RWPE1 (cell line): ENCODE data around the gene IDH3G.

Experiments used
- CTCF ChIA-PET: fragments of 350-600 bp; sonication (Branson Sonifier 250); formaldehyde crosslinking; extraction: SDS; loops from one replicate; lab custom pipeline; 2021; lab: Yijun Ruan, JAX
- POLR2A ChIA-PET: fragments of 400-600 bp; formaldehyde crosslinking; extraction: SDS; loops from one replicate; lab custom pipeline; 2020; ENCODE audit warnings: antibody characterized with exemption; ENCODE audit not compliant: low non-redundant PET; lab: Yijun Ruan, JAX
- DNase-seq: peaks from one replicate; pipeline ENCODE4 v3.0.0; 2012; ENCODE audit warnings: low spot score
- H3K27ac ChIP-seq: fragments of 450-650 bp; 2 replicates; pipeline ENCODE4 v1.5.1; 2017
- TF ChIP-seq, protein P1 (sequence below): fragments of 450-650 bp; conservative IDR thresholded peaks from 2 replicates; pipeline ENCODE4 v1.5.1; 2017; ENCODE audit warnings: low read depth, mild to moderate bottlenecking

IDH3G gene

DNA sequence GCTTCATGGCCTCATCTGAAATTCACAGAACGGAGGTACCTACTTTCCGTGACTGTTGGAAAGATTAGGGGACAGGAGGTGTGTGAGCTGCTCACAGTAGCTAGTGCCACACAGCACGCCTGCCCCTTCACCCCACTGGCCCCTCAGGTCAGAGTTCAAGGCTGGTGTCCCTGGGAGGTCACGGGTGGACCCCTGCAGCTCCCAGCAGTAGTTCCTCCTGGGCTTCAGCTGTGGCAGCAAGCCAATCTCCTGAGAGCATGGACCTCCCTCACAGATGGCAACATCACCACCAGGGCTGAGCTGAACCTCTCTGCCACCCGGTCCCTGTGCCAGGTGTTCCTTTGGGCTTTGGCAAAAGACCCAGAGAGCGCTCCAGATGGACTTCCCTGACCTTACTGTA lies 1.8 kb downstream of the IDH3G start:
- H3K27ac ChIP-seq, result peak overlapping the region; percentile 90
- POLR2A ChIA-PET, result no interaction called here
- DNase-seq, result no peak
- TF ChIP-seq, protein P1, sequence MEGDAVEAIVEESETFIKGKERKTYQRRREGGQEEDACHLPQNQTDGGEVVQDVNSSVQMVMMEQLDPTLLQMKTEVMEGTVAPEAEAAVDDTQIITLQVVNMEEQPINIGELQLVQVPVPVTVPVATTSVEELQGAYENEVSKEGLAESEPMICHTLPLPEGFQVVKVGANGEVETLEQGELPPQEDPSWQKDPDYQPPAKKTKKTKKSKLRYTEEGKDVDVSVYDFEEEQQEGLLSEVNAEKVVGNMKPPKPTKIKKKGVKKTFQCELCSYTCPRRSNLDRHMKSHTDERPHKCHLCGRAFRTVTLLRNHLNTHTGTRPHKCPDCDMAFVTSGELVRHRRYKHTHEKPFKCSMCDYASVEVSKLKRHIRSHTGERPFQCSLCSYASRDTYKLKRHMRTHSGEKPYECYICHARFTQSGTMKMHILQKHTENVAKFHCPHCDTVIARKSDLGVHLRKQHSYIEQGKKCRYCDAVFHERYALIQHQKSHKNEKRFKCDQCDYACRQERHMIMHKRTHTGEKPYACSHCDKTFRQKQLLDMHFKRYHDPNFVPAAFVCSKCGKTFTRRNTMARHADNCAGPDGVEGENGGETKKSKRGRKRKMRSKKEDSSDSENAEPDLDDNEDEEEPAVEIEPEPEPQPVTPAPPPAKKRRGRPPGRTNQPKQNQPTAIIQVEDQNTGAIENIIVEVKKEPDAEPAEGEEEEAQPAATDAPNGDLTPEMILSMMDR, result no peak
- CTCF ChIA-PET, result interaction anchor here (0.6 kb wide), 1 partner anchor 100 kb away, joined by 3 read pairs; no protein-coding TSS in a partner anchor

DNA sequence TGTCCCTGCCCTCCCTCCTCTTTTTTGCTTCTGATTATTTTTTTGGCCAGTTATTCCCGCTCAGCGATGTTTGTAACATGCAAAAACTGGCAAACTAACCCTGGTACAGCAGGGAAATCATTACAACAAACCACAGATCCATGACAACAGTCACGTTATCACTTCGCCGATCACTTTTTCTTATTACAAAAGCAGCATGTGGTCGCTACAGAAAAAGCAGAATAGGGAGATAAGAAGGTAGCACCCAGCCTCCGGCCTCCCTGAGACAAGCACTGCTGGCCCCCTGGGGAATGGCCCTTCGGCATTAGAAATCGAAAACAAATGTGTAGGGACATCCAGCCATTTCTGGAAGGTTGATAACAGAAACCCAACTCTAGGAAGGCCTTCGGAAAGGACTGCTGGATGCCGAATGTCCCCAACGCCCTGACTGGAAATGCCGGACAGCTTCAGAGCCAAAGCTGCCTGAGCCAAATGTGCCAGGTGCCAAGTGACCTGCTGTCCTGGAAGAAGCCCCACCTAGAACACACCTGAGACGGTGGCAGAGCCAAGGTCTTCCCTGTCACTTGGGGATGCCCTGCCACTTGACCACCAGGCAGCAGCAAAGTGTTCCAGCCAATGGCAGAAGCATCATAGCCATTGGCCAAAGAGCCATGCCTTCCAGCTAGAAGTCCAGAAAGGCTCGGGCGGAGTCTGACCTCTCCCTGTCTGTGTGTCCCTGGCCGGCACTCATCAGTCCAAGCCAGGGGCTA lies 2.9 kb downstream of the IDH3G start:
- CTCF ChIA-PET, result no interaction called here
- POLR2A ChIA-PET, result no interaction called here
- TF ChIP-seq, protein P1, result no peak

DNA sequence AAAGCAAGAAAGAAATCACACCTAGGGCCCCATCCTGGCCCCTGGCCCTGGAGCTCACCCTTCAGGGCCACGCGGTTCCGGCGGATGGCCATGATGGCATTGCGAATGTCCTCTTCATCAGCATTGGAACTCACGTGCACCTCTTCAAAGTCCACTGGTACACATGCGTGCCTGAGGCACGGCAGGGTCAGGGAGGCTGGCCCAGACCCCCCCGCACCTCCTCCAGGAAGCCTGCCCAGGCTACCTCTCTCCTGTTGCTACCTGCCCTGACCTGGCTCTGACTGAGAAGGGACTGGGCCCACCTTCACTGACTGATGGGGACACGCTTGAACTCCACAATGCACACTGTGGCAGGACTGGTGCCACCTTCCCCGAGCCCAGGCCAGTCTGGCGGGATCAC lies 4.5 kb downstream of the IDH3G start:
- TF ChIP-seq, protein P1, result no peak
- no peak for DNase-seq
- CTCF ChIA-PET, result no interaction called here
- H3K27ac ChIP-seq, result no peak overlapping the region
- POLR2A ChIA-PET, result no interaction called here

More for the DNA sequence above, 2.9 kb downstream of the IDH3G start:
- H3K27ac ChIP-seq, result peak overlapping the region; percentile 14; the same call in 1 of the 2 replicates
- DNase-seq, result no peak

DNA sequence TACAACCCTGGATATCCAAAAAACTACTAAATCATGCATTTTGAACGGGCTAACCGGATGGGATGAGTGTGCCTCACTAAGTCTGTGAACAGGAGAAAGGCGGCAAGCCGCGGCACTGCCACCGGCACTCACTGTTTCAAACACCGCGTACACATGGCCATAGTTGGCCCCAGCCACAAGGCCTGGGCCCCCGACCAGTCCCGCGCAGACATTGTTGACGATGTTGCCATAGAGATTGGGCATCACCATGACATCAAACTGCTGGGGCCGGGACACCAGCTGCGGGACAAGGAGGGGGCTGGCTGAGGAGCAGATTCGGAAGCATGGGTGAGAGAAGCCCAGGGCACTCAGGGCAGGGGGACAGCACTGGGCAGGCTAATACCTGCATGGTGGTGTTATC lies 7.5 kb downstream of the IDH3G start:
- ChIA-PET CTCF (no interaction called here), POLR2A (no interaction called here)
- TF ChIP-seq, protein P1, result no peak
- no peak for DNase-seq
- no peak overlapping the region for H3K27ac ChIP-seq

DNA sequence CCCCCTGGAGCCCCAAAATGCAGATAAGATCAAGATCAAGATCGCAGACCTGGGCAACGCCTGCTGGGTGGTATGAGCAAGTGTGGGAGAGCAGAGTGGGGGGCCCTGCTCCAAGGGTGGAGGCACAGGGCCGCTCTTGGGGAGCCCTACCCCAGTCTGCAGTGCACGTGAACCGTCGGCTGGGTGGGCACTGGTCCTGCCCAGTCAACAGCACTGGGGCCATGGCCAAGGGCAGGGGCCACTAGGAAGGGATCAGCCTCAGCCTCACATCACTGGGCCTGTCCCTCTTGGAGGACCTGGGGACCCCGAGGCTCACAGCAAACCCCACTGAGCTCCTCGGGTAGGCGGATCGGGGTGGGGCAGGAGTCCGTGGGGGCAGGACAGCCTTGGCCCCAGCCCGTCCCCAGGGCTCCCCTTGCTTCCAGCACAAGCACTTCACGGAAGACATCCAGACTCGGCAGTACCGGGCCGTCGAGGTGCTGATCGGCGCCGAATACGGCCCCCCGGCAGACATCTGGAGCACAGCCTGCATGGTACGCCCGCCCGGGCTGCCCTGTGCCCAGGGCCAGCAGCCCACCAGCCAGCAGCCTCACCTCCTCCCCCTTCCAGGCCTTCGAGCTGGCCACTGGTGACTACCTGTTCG lies 9.7 kb downstream of the IDH3G start:
- no peak overlapping the region for H3K27ac ChIP-seq
- ChIA-PET CTCF (no interaction called here), POLR2A (interaction anchor here (0.7 kb wide), 1 partner anchor 8 kb away, joined by 5 read pairs; no protein-coding TSS in a partner anchor)
- TF ChIP-seq, protein P1, result no peak
- no peak for DNase-seq

DNA sequence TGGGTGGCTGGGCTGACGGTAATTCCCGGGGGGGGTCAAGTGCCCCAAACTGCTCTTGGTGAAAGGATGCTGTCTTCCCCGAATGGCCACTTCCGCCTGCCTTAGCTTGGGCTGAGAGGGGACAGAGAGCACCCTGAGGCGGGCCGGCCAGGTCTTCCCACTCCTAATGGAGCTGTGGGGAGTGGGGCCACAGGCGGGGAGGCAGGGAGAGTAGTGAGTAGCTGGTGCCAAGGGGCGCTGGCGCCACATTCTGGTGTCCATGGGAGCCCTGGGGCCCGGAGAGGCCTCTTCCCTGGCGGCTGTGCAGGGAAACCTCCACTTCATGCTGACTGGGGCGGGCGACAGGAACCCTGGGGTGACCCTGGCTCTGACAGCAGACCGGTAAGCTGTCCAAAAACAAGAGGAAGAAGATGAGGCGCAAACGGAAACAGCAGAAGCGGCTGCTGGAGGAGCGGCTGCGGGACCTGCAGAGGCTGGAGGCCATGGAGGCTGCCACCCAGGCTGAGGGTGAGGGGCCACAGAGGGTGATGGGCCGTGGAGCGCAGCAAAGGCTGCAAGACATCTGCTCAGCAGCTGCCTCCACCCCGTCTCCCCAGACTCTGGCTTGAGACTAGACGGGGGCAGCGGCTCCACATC lies 10.7 kb downstream of the IDH3G start:
- TF ChIP-seq, protein P1, result no peak
- ChIA-PET CTCF (no interaction called here), POLR2A (no interaction called here)
- no peak overlapping the region for H3K27ac ChIP-seq
- no peak for DNase-seq
